ENCODE data around the gene MSN. TPM values are rescaled to one million over a fixed set of nuclear protein-coding genes. Genes with fewer than 3 reads are reported as not detected.

The MSN gene
- polyA plus RNA-seq, 1 donor, result 118 TPM

Other genes starting within 250 kb of the MSN start
- gene LAS1L, start 132.9 kb upstream of the MSN start, polyA plus RNA-seq (ENCODE audit: insufficient read length), result 24.5 TPM

Data from hindlimb muscle (tissue), 1 donor.